NCI-H2171 (cell line): ENCODE measurements around the gene ATG14.
"Not testable (repeated sequence)": the region's sequence is repeated elsewhere in the genome, so short reads cannot be mapped to it uniquely, and the experiment has no call there.

Source experiments
- DNase-seq: peaks from one replicate; lab custom pipeline; 2025; lab: John Stamatoyannopoulos, UW

The ATG14 gene

DNA sequence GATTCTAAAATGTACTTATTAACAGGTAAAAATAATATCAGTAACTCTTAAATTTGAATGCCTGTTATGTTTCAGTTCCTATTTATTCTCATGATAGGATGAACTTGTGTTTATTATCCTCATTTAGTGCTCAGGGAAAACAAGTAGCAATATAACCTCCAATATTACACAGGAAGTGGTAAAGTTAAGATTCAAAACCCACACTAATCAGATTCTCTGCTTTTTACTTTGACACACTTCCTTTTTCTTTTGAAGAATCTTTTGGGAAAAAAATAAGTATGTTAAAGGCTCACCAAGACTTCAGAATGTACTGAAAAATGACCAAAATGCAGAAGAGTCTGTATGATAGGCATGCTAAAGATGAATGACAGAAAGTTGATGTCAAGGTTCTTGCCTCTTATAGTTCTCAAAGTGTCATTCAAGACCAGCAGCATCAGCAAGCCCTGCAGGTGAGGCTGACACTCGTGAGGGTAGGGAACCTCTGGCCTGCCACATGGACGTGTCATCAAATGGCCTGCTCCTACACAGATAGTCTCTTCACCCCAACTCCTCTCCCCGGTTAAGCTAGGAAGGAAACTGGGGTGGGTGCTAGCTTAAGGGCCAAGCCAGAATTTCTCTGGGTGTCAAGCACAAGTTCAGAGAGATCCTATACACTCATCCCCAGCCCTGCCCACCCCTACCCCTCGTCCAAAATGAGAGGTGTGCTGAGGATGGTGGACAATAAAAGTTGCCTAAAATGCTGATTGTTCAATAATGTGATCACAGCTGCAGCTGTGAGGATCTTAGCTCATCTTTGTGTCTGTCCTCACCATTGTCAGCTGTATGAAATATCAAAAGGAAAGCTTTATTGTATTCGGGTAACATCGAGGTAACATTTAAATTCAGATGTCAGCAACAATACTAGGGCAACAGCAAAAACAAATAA lies 22.5 kb upstream of the ATG14 start:
- no peak for DNase-seq

DNA sequence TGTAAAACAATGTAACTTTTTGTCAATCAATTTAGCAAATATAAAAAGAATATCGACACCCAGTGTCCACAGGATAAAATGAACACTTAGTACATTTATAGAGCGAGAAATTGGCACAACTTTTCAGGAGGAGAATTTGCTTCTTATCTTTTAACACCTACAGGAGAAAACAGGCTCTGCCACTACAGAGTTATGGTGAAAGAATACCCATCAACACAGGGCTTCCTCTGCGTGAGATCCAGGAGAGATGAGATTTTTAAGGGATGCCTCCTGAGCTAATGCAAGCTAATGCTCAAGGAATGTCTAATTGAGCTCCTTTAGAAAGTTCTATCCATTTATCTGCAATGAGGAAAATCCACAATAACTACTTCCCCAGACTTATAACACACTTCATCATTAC lies 21.0 kb upstream of the ATG14 start:
- no peak for DNase-seq

DNA sequence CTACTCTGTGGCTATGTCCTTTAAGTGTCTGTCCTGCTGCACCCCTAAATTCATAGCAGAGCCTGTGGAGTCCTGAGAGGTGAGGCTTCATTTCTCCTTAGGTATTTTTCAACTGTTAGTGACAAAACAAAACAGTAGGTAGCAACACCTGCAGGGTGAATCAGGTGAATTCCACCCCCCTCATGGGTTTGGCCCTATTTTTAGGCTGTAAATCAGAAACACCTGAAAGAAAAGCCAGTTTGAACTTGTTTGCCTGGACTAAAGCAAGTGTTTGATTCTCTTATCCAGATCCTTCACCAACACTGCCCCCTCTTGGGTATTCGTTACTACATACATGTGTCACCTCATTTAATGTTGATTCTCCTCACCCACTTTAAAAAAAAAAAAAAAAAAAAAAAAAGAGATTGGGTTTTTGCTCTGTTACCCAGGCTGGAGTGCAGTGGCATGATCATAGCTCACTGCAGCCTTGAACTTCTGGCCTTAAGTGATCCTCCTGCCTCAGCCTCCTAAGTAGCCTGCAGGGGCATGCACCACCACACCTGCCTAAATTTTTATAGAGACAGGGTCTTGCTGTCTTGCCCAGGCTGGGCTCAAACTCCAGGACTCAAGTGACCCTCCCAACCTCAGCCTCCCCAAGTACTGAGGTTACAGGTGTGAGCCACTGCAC lies 18.5 kb upstream of the ATG14 start:
- peak; percentile 25 for DNase-seq

DNA sequence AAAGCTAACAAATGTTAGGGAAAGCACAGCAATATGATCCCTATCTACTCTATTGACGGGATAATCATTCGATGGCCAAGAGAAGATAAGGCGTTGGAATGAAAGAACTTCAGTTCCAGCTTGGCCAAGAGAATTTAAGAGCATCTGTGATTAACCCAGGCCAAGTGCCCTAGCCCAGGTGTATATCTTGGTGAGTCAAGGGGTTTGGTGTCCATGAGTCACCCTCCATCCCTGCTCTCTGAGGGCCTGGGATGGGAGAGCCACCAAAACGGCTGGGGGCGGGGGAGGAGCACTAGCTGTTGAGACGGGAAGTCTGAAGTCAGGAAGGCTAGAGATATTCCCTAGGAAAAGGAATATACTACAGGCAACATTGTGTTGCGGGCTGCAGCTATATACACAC lies 15.8 kb upstream of the ATG14 start:
- DNase-seq: no peak

DNA sequence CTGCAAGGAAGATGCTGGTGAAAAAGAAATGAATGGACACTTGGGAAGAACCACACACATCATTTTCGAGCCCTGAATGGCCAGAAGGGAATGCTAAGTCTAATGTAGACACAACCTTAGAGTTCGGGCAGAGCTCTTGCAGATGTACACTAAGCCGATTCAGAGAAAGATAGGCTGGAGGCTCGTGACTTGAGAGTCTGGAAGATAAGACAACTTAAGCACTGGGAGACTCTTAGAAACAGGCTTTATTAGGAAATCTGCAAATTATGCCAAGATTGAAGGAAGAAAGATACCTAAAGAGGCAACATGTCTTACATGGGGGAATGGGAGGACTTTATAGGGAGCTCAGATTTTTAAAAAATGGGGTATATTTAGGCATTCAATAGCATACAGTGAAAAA lies 15.3 kb upstream of the ATG14 start:
- no peak for DNase-seq

DNA sequence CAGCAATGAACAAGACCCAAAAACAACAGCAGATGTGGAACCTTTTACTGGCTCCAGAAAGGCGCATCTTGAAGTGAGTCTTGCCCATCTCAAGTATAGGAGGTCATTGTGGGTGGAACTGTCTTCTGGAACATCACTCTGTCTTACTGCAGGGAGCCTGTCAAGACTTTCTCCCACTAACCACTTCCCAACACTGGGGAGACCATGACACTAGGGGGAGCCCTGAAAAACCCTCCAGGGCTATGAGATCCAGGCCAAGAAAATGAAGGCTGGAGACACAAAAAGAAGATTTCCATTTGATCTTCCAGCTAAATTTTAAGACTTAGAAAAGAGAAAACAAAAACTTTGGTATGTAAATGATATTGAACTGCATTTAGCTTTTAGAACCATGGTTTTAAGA lies 13.5 kb upstream of the ATG14 start:
- DNase-seq: no peak

DNA sequence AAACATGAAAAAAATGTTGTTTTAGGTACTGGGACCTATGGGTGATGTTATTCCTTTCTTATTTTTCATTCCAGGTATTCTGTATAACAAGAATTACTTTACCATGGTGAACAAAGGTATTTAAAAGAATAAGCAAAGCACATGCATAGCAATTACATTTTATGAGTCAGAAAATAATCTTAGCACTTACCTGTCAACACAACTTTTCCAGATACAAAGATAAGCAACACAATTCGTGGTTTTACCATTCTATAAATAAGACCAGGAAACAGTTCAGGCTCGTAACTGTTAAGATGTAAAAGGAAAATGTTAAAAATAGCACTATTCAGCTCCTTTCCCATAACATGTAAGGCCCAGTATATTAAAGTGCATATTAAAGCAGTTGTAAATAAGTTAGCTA lies 12.3 kb upstream of the ATG14 start:
- no peak for DNase-seq

DNA sequence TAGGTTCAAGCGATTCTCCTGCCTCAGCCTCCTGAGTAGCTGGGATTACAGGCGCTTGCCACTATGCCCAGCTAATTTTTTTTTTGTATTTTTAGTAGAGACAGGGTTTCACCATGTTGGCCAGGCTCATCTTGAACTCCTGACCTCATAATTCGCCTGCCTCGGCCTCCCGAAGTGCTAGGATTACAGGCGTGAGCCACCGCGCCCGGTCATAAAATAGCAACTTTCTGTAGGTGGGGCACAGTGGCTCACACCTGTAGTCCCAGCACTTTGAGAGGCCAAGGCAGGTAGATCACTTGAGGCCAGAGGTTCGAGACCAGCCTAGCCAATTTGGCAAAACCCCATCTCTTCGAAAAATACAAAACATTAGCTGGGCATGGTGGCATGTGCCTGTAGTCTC lies 10.7 kb upstream of the ATG14 start:
- DNase-seq: not testable (repeated sequence)

DNA sequence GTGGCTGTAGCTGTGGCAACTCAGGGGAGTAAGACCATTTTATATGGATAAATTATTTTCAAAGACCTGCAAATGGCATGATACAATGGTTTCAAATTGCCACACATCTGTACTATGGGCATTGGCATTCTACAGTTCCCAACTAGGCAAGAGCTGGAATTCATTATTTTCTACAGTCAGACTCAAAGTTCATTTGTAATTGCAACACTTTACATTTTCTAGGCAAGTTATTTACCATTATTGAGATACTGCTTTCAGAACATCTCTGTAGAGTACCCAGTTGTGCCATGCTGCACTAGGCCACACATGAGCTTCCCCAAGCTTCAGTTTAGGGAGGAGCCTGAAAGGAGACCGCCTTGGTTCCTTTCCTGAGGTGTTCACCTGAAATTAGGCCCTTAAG lies 8.0 kb upstream of the ATG14 start:
- no peak for DNase-seq

DNA sequence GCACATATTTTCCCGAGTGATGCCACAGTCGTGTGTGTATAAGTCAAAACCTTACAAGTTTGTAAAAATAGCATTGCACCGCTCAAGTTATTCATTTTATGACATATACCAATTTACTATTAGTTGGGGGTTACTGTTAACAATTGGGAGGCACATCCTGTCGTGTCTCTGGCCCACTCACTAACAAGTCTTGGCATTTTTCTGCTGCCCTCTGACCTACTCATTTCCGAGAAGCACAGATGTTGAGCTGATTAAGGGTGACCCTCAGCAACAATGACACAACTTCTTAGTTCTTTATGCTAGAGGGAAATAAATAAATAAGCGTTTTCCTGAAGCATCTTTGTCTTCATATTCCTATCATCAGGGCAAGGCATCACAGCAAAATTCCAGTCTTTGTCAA lies 6.8 kb upstream of the ATG14 start:
- no peak for DNase-seq

DNA sequence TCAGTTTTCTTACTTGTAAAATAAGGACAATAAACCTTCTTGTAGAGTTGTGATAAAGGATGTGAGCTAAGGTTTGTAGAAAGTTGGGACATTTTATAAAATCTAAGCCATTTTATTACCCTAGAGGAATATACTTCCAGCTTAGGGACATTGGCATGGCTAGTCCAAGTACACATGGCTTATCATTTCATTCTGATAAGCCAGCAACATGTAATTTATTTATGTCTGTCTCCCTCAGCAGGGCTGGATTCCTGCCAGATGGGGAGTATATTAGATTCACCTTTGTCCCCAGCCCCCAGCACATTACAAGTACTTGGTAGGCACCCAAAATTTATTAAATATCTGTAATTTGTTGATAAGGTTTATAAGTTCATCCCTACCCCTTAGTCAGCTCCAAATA lies 6.3 kb upstream of the ATG14 start:
- DNase-seq: no peak

DNA sequence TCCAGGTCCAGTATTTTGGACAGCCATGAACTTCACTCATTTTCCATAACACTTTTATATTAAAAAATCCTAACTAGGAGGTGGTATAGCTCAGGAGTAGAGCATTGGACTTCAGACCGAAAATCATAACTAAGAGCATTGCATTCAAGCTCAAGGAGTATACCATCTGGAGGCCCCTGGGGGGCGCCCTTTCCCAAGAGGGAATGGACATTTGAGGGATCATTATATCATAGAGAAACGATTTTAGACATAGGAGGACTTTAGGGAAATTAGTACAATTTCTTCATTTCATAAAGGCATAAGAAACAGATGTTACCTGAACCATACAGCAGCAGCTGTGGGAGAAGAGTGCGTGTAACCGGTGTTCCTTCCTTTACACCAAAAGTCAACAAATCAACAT lies 5.2 kb upstream of the ATG14 start:
- no peak for DNase-seq

DNA sequence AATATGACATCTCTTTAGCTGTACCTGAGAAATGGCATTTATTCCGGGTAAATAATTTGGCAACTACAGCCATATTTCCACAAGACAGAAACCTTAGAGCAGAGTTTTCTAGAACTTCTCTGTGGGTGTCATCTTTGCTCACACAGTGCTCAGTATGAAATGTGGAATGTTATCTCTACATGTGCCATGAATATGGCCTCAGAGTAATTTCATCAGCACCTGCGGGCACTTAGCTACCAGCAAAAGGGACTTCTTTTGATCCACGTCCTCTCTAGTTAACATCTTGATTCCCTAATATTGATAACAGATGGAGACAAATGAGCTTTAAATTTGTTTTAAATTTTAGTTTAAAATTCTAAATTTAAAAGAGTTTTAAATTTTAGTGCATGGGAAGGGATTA lies 2.9 kb upstream of the ATG14 start:
- DNase-seq: no peak

DNA sequence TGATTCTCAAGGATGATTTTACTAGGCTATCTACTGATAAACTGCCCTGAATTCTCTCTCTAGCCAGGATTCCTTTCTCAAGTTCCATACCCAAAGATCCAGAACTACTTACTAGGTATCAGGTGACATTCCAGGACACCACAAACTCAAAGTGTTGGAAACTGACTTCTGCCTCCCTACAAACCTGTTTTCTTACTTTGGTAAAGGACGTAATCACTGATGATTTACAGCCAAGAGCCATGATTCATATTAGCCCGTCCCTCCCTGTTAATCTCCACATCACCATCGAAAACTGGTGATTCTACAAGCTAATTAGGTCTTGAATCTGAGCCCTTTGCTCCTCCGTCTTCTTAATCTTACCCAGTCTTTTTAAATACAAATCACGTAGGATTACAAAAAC lies 1.0 kb upstream of the ATG14 start:
- DNase-seq: no peak

DNA sequence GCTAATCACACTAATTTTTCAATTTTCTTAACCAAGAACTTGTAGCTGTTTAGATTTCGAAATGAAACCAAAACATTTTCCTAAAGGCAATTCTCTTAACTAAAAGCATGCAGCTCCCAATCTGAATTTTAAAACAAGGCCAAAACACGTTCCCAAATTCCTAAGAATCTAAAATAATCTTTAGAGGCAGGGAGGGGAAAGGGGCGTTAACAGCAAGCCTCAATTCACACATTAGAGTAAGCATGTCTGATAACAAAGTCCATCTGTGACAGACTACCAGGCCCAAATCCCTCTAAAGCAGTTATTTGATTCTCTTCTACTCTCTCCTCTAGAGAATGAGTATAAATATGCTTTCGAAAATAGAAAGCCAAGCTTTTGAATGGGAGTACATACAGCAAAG lies 754 bp downstream of the ATG14 start:
- DNase-seq: no peak

DNA sequence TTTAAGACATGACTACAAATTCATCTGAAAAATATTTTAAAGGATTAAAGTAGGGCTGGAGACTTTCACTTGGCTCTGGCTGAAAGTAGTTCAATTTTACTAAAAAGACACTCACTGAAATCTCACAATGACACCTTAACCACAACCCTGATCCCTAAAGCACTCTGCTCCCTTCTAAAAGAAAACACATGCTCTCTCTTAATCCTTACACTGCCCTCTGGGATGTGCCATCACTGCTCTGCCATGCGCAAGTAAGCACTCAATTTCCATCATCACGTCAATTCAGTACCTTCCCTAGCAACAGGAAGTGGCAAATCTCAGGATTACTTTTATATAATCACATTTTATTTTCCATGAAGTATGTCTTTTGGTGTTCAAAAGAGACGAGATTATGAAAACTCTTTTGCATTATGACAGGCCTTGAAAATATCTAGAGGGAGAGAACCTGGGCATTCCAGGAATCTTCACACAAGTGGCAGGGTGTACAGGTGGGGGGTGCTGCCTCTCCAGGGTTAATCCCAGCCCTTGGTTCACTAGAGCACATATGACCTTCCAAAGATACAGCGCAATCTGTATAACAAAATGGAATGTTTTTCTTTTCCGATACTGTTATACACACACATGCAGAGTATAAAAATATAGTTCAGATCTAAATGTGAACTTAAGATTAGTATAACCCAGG lies 7.3 kb downstream of the ATG14 start:
- DNase-seq: no peak

DNA sequence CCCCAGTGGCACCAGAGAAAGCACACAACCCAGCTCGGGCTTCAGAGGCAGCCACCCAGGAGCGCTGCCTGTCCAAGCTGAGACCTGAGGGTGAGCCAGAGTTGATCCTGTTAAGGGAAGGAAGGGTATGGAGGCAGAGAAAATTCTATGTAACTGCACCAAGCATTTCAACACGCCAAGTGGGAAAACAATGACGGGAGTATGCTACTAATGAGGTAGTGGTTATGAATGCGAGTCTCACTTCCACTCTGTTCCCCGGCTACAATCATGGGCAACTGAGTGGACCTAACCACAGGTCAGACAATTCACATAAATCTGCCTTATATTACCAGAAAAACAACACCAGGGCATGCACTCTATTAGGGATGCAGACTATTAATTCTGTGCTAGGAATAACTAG lies 9.9 kb downstream of the ATG14 start:
- DNase-seq: no peak

DNA sequence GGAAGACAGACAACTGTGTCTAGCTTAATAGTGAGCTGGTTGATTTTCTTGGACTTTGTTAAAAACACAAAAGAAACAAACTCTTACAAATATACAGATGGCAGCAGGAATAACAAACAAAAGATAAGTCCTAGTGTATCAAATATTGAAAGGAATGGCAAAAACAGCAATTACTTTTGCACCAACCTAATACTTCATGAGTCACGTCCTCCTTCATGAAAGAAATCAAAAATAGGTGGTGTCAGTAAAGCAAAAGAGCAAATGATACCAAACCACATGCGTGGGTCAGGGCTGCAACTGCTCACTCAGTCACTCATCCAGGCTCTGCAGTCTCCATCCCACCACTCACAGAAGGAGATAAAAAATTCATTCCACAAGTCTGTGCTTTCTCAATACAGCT lies 11.8 kb downstream of the ATG14 start:
- DNase-seq: no peak

DNA sequence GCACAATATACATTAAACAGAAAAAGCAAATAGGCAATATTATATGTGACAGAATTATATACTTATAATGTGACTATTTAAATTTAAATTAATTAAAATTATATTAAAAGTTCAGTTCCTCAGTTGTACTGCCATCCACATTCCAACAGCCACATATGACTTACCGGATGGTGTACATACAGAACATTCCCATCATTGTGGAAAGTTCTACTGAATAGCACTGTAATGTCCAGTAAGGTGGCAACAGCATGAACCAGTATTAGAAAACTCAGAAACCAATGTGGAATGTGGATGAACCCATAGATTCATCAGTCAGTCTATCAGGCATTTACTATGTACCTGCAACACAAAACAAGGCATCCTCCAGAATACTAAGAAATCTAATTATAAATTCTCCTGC lies 12.4 kb downstream of the ATG14 start:
- no peak for DNase-seq

DNA sequence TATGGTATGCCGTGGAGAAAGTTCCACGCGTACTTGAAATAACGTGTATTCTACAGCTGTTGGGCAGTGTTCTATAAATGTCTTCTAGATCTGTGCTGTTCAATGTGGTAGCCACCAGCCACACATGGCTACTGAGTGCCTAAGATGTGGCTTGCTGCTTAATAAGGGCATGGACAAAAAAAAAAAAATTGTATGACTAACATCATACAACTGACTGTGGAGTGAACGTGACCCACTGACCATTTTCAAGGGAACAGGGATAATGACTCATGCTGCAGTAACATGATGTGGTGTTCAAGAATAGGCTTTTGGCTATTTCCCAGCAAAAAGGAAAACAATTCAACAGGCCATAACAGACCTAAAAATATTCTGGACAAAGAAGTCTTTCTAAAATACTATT lies 13.0 kb downstream of the ATG14 start:
- DNase-seq: no peak

DNA sequence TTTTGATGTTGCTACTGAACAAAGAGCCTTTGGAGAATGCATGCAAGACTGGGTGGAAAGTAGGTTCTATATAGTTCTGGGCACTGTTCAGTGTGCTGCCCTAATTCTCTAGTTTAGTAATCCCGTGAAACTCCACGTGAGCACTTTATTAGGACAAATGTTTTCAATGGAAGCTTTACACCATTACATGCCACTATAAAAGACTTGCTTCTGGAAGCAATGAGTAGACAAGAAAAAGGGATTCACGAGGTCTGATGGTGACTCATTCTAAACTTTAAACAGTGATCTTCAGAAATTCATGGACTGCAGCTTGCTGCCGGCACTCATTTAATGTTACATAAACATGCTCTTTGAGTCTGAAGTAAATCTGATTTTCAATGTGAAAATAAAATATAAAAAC lies 22.3 kb downstream of the ATG14 start:
- DNase-seq: no peak

DNA sequence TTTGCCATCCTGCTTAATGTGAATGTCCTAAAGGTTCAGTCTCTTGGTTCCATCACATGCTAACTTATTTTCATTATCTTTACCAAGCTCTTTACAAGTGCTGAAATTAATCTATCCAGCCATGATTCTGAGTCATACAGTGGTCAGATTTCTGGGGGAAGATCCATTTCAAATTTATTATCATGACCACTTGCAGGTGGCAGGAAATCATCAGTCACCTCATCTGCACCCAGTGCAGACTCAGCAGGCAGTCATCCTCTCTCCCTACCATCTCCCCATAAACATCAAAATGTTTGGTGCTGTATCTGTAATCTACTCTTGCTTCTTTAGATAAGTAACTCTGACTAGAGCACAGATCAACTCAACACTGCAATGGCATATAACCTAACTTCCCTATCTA lies 23.5 kb downstream of the ATG14 start:
- no peak for DNase-seq

DNA sequence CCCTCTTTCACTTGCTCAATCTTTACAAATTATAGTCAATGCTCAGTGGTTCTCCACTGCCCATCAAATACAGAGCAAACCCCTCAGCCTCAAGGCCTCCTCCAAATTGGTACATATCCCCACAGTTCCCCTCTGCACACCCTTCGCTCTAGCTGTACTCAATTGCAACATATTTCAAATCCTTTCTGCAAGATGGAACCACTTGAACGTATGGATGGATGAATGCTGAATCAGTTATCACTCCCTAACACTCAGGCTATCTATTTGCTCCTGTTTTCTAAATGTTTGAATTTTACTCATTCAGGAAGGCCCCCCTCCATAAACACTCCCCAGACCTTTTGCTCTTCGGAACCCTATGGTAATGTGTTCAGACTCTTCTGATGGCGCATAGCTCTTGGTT lies 24.5 kb downstream of the ATG14 start:
- DNase-seq: no peak
